HPDE6-E6E7 (cell line): ENCODE measurements around the gene DPY19L2.
"Not testable (repeated sequence)": the region's sequence is repeated elsewhere in the genome, so short reads cannot be mapped to it uniquely, and the experiment has no call there.

ENCODE experiments used
- DNase-seq: peaks from one replicate; pipeline ENCODE4 v3.0.0; 2011; ENCODE audit warnings: missing footprints; ENCODE audit errors: extremely low spot score

Gene DPY19L2

DNA sequence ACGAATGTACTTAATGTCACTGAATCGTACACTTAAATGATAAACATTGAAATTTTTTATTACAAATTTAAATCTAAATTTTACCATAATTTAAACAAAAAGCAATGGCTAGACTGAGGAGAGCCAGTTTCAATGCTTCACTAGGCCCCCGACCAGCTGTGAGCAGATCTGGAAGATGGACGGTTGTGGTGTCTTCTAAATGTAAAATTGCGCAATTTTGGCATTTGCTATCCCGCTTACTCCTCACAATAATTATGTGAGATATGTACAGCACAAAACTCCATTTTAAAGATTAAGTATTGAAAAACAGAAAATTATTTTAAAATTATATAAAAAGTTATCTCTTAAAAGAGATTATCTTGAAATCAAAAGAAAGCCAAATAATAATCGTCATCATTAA is 5.3 kb downstream of the DPY19L2 start:
- DNase-seq, result not testable (repeated sequence)

GRCh38 chr12:63658501-63658900 is 9.8 kb downstream of the DPY19L2 start:
- not testable (repeated sequence) for DNase-seq

DNA sequence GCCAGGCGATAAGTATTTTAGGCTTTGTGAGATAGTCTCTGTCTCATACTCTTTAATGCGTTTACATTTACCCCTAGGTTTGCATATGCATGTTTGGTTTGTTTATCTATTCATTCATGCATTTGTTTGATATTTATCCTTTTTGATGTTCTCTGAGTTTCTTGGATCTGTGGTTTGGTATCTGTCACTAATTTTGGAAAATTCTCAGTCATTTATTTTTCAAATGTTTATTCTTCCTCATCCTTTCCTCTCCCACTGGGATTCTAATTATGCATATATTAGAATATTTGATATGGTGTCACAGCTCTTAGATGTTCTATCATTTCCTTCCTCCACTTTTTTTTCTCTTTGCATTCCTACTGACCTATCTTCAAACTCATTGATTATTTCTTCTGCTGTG is 11.9 kb downstream of the DPY19L2 start:
- not testable (repeated sequence) for DNase-seq

- DNase-seq, result not testable (repeated sequence)
These were observed 12.6 kb downstream of the DPY19L2 start for GRCh38 chr12:63655543-63656257.

DNA sequence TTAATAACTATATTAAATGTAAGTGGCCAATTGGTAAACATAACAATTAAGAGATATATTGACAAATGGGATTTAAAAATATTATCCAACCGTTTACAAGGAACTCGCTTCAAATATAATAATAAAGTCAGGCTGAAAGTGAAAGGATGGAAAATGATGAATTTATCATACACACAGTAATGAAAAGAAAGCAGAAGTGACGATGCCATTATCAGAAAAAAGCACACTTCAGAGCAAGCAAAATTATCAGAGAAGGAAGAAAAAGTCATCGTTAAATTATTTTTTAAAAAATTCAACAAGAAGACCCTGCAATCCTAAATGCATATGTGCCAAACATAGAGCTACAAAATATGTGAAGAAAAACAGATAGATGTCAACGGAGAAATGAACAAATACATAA is 13.8 kb downstream of the DPY19L2 start:
- DNase-seq, result not testable (repeated sequence)

GRCh38 chr12:63649517-63649916 is 18.8 kb downstream of the DPY19L2 start:
- DNase-seq, result not testable (repeated sequence)

DNA sequence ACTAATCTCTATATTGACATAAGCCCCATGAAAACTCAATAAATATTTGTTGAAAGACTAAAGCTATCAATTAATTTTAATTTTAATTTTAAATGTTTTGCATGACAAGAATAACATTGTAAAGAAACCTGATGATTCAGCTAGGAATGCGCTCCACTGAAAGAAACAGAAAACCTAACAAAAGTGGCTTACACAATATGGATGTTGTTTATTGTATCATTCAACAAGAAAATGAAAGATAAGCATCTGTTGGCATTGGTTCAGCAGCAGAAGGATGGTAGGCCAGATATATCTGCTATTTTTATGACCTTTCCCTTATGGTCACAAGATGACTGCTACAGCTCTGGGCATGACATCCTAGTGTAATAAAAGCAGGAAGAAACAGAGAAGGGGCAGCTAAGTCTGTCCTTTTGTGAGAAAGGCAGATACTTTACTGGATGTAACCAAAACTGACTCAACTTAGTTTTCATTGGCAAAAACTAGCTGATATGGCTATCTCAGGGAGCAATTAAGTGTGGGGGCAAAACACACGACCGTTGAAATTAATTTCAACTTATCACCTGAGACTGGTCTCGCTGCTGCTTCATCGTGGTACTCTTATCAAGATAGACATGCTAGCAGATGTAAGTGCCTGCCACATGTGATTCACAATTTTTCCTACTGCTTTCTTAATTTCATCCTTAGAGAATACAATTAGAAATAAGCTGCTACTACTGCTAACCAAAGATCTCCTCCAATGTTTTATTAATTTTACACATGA is 24.7 kb downstream of the DPY19L2 start:
- not testable (repeated sequence) for DNase-seq

DNA sequence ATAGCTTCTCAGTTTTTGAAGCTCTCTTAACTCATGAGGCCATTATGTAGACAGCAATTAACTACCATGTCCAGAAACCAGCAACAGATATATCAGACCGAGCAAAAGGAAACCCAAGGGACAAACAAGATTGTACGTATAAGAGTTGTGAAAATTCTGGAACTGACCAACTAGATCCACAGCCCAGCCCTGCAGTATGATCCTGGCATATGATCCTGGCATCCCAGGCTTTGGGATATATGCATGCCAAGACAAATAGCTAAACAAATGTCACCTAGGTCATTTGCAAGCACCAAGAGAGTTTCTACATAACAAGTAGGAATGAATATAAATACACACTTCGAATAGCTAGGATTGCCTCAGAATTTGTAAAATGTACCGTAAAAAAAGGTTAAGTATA is 44.0 kb downstream of the DPY19L2 start:
- not testable (repeated sequence) for DNase-seq

- DNase-seq, result not testable (repeated sequence)
These were observed 52.7 kb downstream of the DPY19L2 start for GRCh38 chr12:63615544-63615943.

GRCh38 chr12:63611285-63611684 is 57.0 kb downstream of the DPY19L2 start:
- DNase-seq, result not testable (repeated sequence)

GRCh38 chr12:63609281-63609680 is 59.0 kb downstream of the DPY19L2 start:
- DNase-seq, result not testable (repeated sequence)

DNA sequence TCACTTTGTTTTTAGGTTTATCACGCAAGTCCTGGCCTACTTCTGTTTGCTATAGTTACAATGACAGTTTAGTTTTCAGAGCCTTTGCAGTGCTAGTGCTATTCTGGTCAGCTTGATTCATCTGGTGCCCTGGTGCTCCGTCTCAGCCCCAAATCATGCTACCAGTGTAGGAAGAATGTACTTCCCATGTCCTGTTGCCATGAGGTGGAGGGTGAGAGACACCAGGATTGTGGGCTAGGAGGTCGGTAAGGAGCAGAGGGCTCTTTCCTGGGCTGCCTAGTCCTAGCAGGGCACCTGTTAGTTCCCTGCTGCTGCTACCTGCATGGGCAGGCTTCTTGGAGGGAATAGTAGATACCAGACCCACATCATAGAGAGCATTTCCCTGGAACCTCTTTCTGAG is 63.3 kb downstream of the DPY19L2 start:
- DNase-seq, result not testable (repeated sequence)

GRCh38 chr12:63594828-63595227 is 73.5 kb downstream of the DPY19L2 start:
- DNase-seq, result not testable (repeated sequence)

DNA sequence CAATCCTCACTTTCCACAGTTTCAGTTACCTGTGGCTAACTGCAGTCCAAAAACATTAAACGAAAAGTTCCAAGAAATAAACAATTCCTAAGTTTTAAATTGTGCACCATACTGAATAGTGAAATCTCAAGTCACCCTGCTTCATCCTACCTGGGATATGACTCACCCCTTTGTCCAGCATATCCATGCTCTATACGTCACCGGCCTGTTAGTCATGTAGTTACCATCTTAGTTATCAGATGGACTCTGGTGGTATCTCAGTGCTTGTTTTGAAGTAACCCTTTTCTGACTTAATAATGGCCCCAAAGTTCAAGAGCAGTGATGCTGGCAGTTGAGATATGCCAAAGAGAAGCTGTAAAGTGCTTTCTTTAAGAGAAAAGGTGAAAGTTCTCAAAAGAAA is 83.9 kb downstream of the DPY19L2 start:
- DNase-seq, result peak; percentile 1

GRCh38 chr12:63583289-63583688 is 85.0 kb downstream of the DPY19L2 start:
- DNase-seq, result not testable (repeated sequence)

GRCh38 chr12:63577631-63578030 is 90.7 kb downstream of the DPY19L2 start:
- not testable (repeated sequence) for DNase-seq

DNA sequence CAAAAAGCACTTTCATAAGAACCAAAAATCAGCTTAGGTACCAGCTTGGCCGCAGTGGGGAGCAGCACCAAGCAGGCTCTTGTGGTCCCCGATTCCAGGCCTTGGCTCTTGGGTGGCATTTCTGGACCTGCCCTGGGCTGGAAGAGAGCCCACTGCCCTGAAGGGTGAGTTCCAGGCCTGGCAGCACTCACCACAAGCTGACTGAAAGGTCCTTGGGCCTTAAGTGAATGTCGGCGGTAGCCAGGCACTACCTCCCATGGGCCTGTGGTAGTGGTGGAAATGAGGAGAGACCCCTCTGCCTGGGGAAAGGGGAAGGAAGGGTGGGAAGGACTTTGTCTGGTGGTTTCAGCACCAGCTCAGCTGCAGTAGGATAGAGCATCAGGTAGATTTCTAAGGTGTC is 96.3 kb downstream of the DPY19L2 start:
- DNase-seq, result not testable (repeated sequence)

- not testable (repeated sequence) for DNase-seq
These were observed 109.8 kb downstream of the DPY19L2 start for GRCh38 chr12:63558445-63558844.

GRCh38 chr12:63551397-63551796 is 116.9 kb downstream of the DPY19L2 start:
- DNase-seq, result not testable (repeated sequence)

DNA sequence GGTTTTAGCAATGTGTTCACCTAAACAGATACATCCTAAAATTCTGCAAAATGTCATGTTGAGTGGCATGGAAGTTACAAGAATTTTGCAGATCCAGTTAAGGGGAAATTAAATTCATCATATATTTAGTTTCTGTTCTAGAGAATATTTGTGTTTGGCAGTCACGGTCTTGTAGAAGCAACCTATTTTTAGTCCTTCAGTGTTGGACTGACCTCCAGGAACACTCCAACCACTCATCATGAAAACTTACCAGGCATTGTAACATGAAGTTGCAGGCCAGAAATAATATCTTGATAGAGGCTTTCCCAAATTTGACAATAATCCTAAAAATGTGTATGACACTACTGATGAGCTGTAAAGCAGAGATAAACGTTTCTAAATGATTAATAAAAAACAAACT is 119.3 kb downstream of the DPY19L2 start:
- DNase-seq, result not testable (repeated sequence)

GRCh38 chr12:63545298-63545916 is 122.9 kb downstream of the DPY19L2 start:
- not testable (repeated sequence) for DNase-seq

DNA sequence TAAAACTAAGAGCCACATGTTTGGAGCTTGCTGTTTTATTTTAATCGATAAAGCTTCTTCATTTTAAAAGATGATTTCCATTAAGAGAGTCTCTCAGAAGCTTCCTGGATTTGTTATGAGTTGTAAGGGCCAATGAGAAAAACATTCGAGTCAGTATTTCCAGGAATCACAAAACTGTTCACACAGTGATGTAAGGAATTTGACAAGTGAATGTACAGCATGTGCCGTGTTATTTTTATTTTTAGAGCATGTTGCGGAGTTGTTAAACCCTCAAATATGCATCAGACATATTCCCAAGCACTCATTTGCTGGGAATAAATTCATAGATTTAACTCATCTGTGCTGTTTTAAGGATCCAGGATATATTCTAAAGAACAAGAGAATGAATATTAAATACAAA is 129.6 kb downstream of the DPY19L2 start:
- DNase-seq, result not testable (repeated sequence)
